IPS-NIHi11 (cell line): ENCODE data around the gene DDC.
A peak's percentile ranks its signal among the peaks of the same experiment; 100 is the strongest.
"Not testable (repeated sequence)": the region's sequence is repeated elsewhere in the genome, so short reads cannot be mapped to it uniquely, and the experiment has no call there.

Experiments used
- DNase-seq: peaks from one replicate; pipeline ENCODE4 v3.0.0; 2012; ENCODE audit warnings: mixed read lengths, low spot score

The DDC gene

GRCh38 chr7:50589364-50589763 lies 24.2 kb upstream of the DDC start:
- DNase-seq: no peak

GRCh38 chr7:50588937-50589336 lies 23.7 kb upstream of the DDC start:
- peak; percentile 54 for DNase-seq

GRCh38 chr7:50587737-50588136 lies 22.5 kb upstream of the DDC start:
- DNase-seq: no peak

- peak; percentile 20 for DNase-seq
Measured at GRCh38 chr7:50584793-50585408, 19.7 kb upstream of the DDC start.

- no peak for DNase-seq
Measured at GRCh38 chr7:50584386-50584785, 19.2 kb upstream of the DDC start.

GRCh38 chr7:50583295-50583694 lies 18.1 kb upstream of the DDC start:
- DNase-seq: not testable (repeated sequence)

GRCh38 chr7:50582271-50582670 lies 17.1 kb upstream of the DDC start:
- DNase-seq: not testable (repeated sequence)

- DNase-seq: not testable (repeated sequence)
Measured at GRCh38 chr7:50580666-50581065, 15.5 kb upstream of the DDC start.

- DNase-seq: no peak
Measured at GRCh38 chr7:50580057-50580456, 14.9 kb upstream of the DDC start.

GRCh38 chr7:50578105-50578504 lies 12.9 kb upstream of the DDC start:
- not testable (repeated sequence) for DNase-seq

- no peak for DNase-seq
Measured at GRCh38 chr7:50577569-50577968, 12.4 kb upstream of the DDC start.

- DNase-seq: not testable (repeated sequence)
Measured at GRCh38 chr7:50576388-50576787, 11.2 kb upstream of the DDC start.

- DNase-seq: no peak
Measured at GRCh38 chr7:50567715-50568261, 2.6 kb upstream of the DDC start.

- no peak for DNase-seq
Measured at GRCh38 chr7:50565977-50566376, 772 bp upstream of the DDC start.

GRCh38 chr7:50565559-50565916 lies 333 bp upstream of the DDC start:
- no peak for DNase-seq

- DNase-seq: no peak
Measured at GRCh38 chr7:50564171-50564570, 1.0 kb downstream of the DDC start.

- no peak for DNase-seq
Measured at GRCh38 chr7:50562136-50562535, 3.1 kb downstream of the DDC start.

- DNase-seq: no peak
Measured at GRCh38 chr7:50560865-50561351, 4.3 kb downstream of the DDC start.

GRCh38 chr7:50559881-50560280 lies 5.3 kb downstream of the DDC start:
- DNase-seq: no peak

GRCh38 chr7:50558294-50559053 lies 6.7 kb downstream of the DDC start:
- no peak for DNase-seq

- no peak for DNase-seq
Measured at GRCh38 chr7:50557099-50557498, 8.1 kb downstream of the DDC start.

GRCh38 chr7:50556247-50556991 lies 8.8 kb downstream of the DDC start:
- DNase-seq: no peak
